ENCODE data around the gene A1CF.

- TF ChIP-seq, protein P1, sequence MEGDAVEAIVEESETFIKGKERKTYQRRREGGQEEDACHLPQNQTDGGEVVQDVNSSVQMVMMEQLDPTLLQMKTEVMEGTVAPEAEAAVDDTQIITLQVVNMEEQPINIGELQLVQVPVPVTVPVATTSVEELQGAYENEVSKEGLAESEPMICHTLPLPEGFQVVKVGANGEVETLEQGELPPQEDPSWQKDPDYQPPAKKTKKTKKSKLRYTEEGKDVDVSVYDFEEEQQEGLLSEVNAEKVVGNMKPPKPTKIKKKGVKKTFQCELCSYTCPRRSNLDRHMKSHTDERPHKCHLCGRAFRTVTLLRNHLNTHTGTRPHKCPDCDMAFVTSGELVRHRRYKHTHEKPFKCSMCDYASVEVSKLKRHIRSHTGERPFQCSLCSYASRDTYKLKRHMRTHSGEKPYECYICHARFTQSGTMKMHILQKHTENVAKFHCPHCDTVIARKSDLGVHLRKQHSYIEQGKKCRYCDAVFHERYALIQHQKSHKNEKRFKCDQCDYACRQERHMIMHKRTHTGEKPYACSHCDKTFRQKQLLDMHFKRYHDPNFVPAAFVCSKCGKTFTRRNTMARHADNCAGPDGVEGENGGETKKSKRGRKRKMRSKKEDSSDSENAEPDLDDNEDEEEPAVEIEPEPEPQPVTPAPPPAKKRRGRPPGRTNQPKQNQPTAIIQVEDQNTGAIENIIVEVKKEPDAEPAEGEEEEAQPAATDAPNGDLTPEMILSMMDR (IDR thresholded peaks at IDR 0.05) = no peak
- no peak for TF ChIP-seq TCF7L2 (IDR thresholded peaks at IDR 0.05; ENCODE audit: low read depth, low read length)
Observed at GRCh38 chr10:50794490-50794889, 90.9 kb downstream of the A1CF start.

Data from Panc1 (cell line).